OCI-LY3 (cell line): ENCODE data around the gene ERVH48-1.

Source experiments
- EZH2phosphoT487 ChIP-seq: fragments of 200-600 bp; shearing (Covaris generic); IDR thresholded peaks from 2 replicates; pipeline ENCODE4 v1.6.1; 2018; ENCODE audit warnings: antibody characterized with exemption, mixed run types, low read depth
- TF ChIP-seq, protein P1 (sequence below): fragments of 200-600, 300-600 bp; sonication (generic); IDR thresholded peaks from 2 replicates; pipeline ENCODE4 v1.5.1; 2014; ENCODE audit warnings: antibody characterized with exemption, low read length, low read depth

DNA sequence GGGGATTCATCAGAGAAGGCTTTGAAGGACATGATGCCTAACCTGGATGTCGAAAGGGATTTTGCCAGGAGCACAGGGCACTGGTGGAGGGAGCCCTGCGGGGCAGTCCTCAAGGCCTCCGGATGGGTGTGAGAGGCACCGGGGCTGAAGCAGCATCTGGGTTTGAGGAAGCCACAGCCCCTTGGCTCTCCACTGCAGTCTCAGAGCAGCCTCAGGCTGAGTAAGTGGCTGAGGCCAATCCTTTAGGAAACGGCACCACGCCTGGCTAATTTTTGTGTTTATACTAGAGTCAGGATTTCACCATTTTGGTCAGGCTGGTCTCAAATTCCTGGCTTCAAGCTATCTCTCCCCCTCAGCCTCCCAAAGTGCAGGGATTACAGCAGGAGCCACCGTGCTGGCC lies 12.0 kb downstream of the ERVH48-1 start:
- TF ChIP-seq, protein P1, sequence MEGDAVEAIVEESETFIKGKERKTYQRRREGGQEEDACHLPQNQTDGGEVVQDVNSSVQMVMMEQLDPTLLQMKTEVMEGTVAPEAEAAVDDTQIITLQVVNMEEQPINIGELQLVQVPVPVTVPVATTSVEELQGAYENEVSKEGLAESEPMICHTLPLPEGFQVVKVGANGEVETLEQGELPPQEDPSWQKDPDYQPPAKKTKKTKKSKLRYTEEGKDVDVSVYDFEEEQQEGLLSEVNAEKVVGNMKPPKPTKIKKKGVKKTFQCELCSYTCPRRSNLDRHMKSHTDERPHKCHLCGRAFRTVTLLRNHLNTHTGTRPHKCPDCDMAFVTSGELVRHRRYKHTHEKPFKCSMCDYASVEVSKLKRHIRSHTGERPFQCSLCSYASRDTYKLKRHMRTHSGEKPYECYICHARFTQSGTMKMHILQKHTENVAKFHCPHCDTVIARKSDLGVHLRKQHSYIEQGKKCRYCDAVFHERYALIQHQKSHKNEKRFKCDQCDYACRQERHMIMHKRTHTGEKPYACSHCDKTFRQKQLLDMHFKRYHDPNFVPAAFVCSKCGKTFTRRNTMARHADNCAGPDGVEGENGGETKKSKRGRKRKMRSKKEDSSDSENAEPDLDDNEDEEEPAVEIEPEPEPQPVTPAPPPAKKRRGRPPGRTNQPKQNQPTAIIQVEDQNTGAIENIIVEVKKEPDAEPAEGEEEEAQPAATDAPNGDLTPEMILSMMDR, result no peak
- TF ChIP-seq EZH2phosphoT487, result no peak
